ENCODE measurements around the gene CACUL1.

DNA sequence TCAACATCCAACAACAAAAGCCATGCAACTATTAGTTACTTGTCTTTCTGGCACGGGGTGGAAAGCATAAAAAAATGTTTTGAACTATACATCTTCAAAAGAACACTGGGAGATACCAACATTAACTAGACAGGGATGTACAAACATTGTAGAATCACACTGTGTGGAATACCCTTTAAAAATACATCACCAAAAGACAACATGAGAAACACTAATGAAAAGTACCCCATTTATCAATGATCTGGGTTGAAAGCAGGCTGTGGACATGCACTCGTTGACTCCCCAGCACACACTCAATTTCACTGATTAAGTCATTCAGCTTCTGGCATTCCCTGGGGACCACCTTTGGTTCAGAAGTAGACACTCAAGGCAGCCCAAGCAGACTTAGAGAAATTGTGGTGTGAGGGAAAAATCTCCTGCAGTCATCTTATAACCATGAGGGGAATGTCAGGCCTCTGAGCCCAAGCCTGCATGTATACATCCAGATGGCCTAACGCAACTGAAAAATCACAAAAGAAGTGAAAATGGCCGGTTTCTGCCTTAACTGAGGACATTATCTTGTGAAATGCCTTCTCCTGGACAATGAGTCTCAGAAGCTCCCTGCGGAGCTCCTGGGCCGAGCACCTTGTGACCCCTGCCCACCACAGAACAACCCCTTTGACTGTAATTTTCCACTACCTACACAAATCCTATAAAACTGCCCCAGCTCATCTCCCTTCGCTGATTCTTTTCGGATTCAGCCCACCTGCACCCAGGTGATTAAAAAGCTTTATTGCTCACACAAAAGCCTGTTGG is 53.0 kb downstream of the CACUL1 start:
- TF ChIP-seq, protein P1, sequence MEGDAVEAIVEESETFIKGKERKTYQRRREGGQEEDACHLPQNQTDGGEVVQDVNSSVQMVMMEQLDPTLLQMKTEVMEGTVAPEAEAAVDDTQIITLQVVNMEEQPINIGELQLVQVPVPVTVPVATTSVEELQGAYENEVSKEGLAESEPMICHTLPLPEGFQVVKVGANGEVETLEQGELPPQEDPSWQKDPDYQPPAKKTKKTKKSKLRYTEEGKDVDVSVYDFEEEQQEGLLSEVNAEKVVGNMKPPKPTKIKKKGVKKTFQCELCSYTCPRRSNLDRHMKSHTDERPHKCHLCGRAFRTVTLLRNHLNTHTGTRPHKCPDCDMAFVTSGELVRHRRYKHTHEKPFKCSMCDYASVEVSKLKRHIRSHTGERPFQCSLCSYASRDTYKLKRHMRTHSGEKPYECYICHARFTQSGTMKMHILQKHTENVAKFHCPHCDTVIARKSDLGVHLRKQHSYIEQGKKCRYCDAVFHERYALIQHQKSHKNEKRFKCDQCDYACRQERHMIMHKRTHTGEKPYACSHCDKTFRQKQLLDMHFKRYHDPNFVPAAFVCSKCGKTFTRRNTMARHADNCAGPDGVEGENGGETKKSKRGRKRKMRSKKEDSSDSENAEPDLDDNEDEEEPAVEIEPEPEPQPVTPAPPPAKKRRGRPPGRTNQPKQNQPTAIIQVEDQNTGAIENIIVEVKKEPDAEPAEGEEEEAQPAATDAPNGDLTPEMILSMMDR (IDR thresholded peaks at IDR 0.05; ENCODE audit: poor library complexity): no peak
- TF ChIP-seq EZH2 (IDR thresholded peaks at IDR 0.05; ENCODE audit: borderline replicate concordance) (no peak), EZH2phosphoT487 (IDR thresholded peaks at IDR 0.05; ENCODE audit: low read depth, severe bottlenecking, unreplicated experiment) (no peak)

All from hepatocyte (in vitro differentiated cells).